ENCODE data around the gene ZNF468. TPM values are rescaled to one million over a fixed set of nuclear protein-coding genes. Genes with fewer than 3 reads are reported as not detected.
"Not testable (repeated sequence)": the region's sequence is repeated elsewhere in the genome, so short reads cannot be mapped to it uniquely, and the experiment has no call there.

Gene ZNF468
- total RNA-seq, result 35.3 and 37.7 TPM in 2 replicates
- 39.0 TPM for total RNA-seq (2013)
- 12.6 and 14.3 TPM in 2 replicates for polyA plus RNA-seq
- polyA minus RNA-seq, result 19.8 and 27.0 TPM in 2 replicates

DNA sequence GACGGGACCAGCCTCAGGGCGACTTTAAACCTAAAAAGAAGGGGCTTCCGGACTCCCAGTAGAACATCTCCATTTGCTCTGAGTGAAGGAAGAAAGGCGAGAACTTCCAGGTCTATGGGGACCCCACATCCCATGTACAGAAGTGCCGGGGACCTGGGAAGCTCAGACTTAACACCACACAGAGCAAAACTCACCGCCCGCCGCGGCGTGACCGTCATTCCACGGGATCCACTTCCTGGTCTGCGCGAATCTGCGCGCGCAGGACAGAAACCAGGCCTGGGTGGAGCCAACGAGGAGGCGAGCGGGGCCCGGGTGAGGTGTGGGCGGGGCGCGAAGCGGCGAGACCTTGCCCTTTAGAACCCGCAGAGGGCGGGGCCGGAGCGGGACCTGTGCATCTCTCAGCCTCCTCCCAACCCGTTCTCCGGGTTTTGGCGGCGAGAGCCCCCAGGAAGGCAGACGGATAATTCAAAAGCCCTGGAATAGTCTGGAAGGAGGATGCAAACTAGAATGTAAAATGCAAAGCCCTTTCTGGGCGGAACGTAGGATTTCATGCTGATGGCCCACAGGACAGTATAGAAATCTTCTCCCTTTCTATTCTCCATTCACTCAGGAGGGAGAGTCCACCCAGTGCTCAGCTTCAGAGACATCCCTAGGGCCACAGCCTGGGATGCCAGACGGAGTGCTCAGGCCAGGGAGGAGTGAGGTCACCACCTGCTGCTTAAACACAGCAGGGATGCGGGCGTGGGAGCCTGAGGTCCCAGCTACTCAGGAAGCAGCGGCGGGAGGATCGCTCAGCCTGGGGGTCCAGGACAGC is at the start of gene ZNF468:
Gene ZNF468 (minus strand): TSS at position 242 of the 814 bp plus-strand sequence. CDS start 3,347 bp downstream, outside the sequence.
- Histone ChIP-seq H3K9ac (ENCODE audit: low read length) (peak within 1 kb of the TSS; percentile 83), H3K4me2 (replicated peaks; ENCODE audit: low read depth, low read length, poor library complexity, severe bottlenecking) (peak within 1 kb of the TSS; percentile 88), H3K36me3 (replicated peaks in 1 of 2; ENCODE audit: control extremely low read depth in 1 of 2, control insufficient read depth in 1 of 2, extremely low read depth in 1 of 2, insufficient read depth in 2 of 2, low read length in 1 of 2) (peaks cover 4 to 14% of the 10 kb centered on the region in 2 experiments), H3K4me3 (ENCODE audit: control extremely low read depth in 1 of 5, extremely low read depth in 1 of 5, insufficient read depth in 1 of 5, low read depth in 2 of 5, low read length in 4 of 5) (peak within 1 kb of the TSS; percentile 74 to 82 (median 78)), H2AFZ (ENCODE audit: insufficient read depth, low read depth, low read length, poor library complexity, severe bottlenecking) (peak within 1 kb of the TSS; percentile 95), H3K79me2 (ENCODE audit: control insufficient read depth, insufficient read depth, low read length) (peaks cover 22% of the 10 kb centered on the region), H3K27ac (ENCODE audit: low read length in 2 of 2) (peak within 1 kb of the TSS; percentile 55 to 76)
- peak within 1 kb of the TSS; percentile 93 for H3K4me3 Mint-ChIP-seq
- peak within 1 kb of the TSS; percentile 85 for H3K27ac Mint-ChIP-seq
- DNase-seq (peak; percentile 82), ATAC-seq (ENCODE audit: low read depth) (peak; percentile 100)
- 0% methylated on average over 15 of the region's 43 CpGs for WGBS (ENCODE audit: insufficient coverage)
- H3K4me1 ChIP-seq (ENCODE audit: control insufficient read depth in 2 of 2, insufficient read depth in 2 of 2, low read length in 2 of 2); POLR2A ChIA-PET; H4K20me1 ChIP-seq (ENCODE audit: control insufficient read depth, insufficient read depth, low read length, poor library complexity, severe bottlenecking); H3K27me3 ChIP-seq (replicated peaks in 1 of 4; ENCODE audit: control extremely low read depth in 1 of 4, control insufficient read depth in 3 of 4, insufficient read depth in 4 of 4, low read length in 3 of 4); H3K9me3 Mint-ChIP-seq (ENCODE audit: insufficient read depth); H3K27me3 Mint-ChIP-seq; H3K9me3 ChIP-seq (ENCODE audit: control extremely low read depth in 1 of 3, control insufficient read depth in 2 of 3, insufficient read depth in 1 of 3, low read length in 2 of 3): not testable (repeated sequence)
- intact Hi-C loops (cut with micrococcal nuclease), result loop anchor here (1.0 kb wide), 1 partner anchor 40 kb away; the partner anchor contains the start of gene ZNF320
- H3K4me1 Mint-ChIP-seq, result peaks cover 22% of the 10 kb centered on the region
- CTCF ChIA-PET, result interaction anchor here (0.7 kb wide), 2 partner anchors 86 to 1487 kb away, joined by 3 to 5 read pairs; no protein-coding TSS in a partner anchor

GRCh38 chr19:52904052-52904780 is 46.8 kb upstream of the ZNF468 start:
- WGBS (ENCODE audit: insufficient coverage), result 99% methylated on average over 11 of the region's 16 CpGs
- H3K4me3 Mint-ChIP-seq; H3K4me3 ChIP-seq (ENCODE audit: control extremely low read depth in 1 of 5, extremely low read depth in 1 of 5, insufficient read depth in 1 of 5, low read depth in 2 of 5, low read length in 4 of 5); H3K27me3 Mint-ChIP-seq; H3K9me3 Mint-ChIP-seq (ENCODE audit: insufficient read depth); H3K4me2 ChIP-seq (replicated peaks; ENCODE audit: low read depth, low read length, poor library complexity, severe bottlenecking); CTCF ChIA-PET; intact Hi-C loops (cut with micrococcal nuclease); H4K20me1 ChIP-seq (ENCODE audit: control insufficient read depth, insufficient read depth, low read length, poor library complexity, severe bottlenecking); POLR2A ChIA-PET; H3K4me1 ChIP-seq (ENCODE audit: control insufficient read depth in 2 of 2, insufficient read depth in 2 of 2, low read length in 2 of 2); H3K79me2 ChIP-seq (ENCODE audit: control insufficient read depth, insufficient read depth, low read length); ATAC-seq (ENCODE audit: low read depth); H3K27me3 ChIP-seq (replicated peaks in 1 of 4; ENCODE audit: control extremely low read depth in 1 of 4, control insufficient read depth in 3 of 4, insufficient read depth in 4 of 4, low read length in 3 of 4): not testable (repeated sequence)
- Mint-ChIP-seq H3K4me1 (peaks cover 12% of the 10 kb centered on the region), H3K27ac (peak overlapping the region; percentile 84)
- peak overlapping the region; percentile 5 for H3K9ac ChIP-seq (ENCODE audit: low read length)
- H3K9me3 ChIP-seq (ENCODE audit: control extremely low read depth in 1 of 3, control insufficient read depth in 2 of 3, insufficient read depth in 1 of 3, low read length in 2 of 3), result peaks cover 3 to 14% (median 4%) of the 10 kb centered on the region in 3 donors
- DNase-seq, result peak; percentile 17
- peaks cover 9 to 17% of the 10 kb centered on the region in 2 experiments for H3K36me3 ChIP-seq (replicated peaks in 1 of 2; ENCODE audit: control extremely low read depth in 1 of 2, control insufficient read depth in 1 of 2, extremely low read depth in 1 of 2, insufficient read depth in 2 of 2, low read length in 1 of 2)
- H3K27ac ChIP-seq (ENCODE audit: low read length in 2 of 2), result peak overlapping the region; percentile 43 to 45
- peak overlapping the region; percentile 38 for H2AFZ ChIP-seq (ENCODE audit: insufficient read depth, low read depth, low read length, poor library complexity, severe bottlenecking)
